BJ (cell line): ENCODE measurements around the gene PDGFD. TPM values are rescaled to one million over a fixed set of nuclear protein-coding genes. Genes with fewer than 3 reads are reported as not detected.
A peak's percentile ranks its signal among the peaks of the same experiment; 100 is the strongest.

Source experiments
- CTCF ChIA-PET: fragments of 350-600 bp; formaldehyde crosslinking; extraction: SDS; loops from one replicate; lab custom pipeline; 2021; ENCODE audit warnings: antibody characterized with exemption, inconsistent platforms; lab: Yijun Ruan, JAX
- POLR2A ChIA-PET: fragments of 300-600 bp; sonication (Branson Sonifier 250); formaldehyde crosslinking; extraction: SDS; loops from one replicate; lab custom pipeline; 2021; ENCODE audit warnings: antibody characterized with exemption; lab: Charles Lee
- DNase-seq: peaks from one replicate; pipeline ENCODE4 v3.0.0-alpha.2; 2011; ENCODE audit warnings: low read depth
- H3K27me3 ChIP-seq: 2 replicates; pipeline ENCODE4 v1.6.0; 2011; ENCODE audit warnings: low read length; ENCODE audit not compliant: control insufficient read depth, insufficient read depth
- H3K36me3 ChIP-seq: 2 replicates; pipeline ENCODE4 v1.5.1; 2011; ENCODE audit warnings: low read length; ENCODE audit not compliant: control insufficient read depth, insufficient read depth
- H3K4me3 ChIP-seq: 2 replicates; pipeline ENCODE4 v1.5.1; 2011; ENCODE audit warnings: low read depth, mild to moderate bottlenecking, control low read depth, low read length
- CTCF ChIP-seq: IDR thresholded peaks from 2 replicates; pipeline ENCODE4 v1.5.1; 2011; ENCODE audit warnings: low read depth, mild to moderate bottlenecking, control low read depth, inconsistent platforms, low read length, moderate library complexity; ENCODE audit not compliant: insufficient read depth
- polyA plus RNA-seq: library from polyadenylated mRNA; depleted of rRNA; stranded (reverse); fragments of >200 nt; gene quantifications from 2 replicates; pipeline ENCODE4 v1.2.3, GENCODE V29; 2011

The PDGFD gene
- polyA plus RNA-seq, 1 experiment, result 0.72 TPM

- TF ChIP-seq CTCF, result no peak
- H3K4me3 ChIP-seq, result no peak overlapping the region
- ChIA-PET CTCF (no interaction called here), POLR2A (interaction anchor here (0.6 kb wide), 1 partner anchor 30 kb away, joined by 10 read pairs; no protein-coding TSS in a partner anchor)
- no peaks in the 10 kb centered on the region for H3K27me3 ChIP-seq
- H3K36me3 ChIP-seq, result no peaks in the 10 kb centered on the region
- no peak for DNase-seq
Observed at GRCh38 chr11:103881584-103881983, 282.4 kb downstream of the PDGFD start.

- Histone ChIP-seq H3K27me3 (no peaks in the 10 kb centered on the region), H3K4me3 (no peak overlapping the region), H3K36me3 (no peaks in the 10 kb centered on the region)
- POLR2A ChIA-PET, result no interaction called here
- CTCF ChIA-PET, result no interaction called here
- DNase-seq, result no peak
- no peak for TF ChIP-seq CTCF
Observed at GRCh38 chr11:103880968-103881367, 283.0 kb downstream of the PDGFD start.

GRCh38 chr11:103878646-103879045, 285.3 kb downstream of the PDGFD start:
- TF ChIP-seq CTCF, result no peak
- Histone ChIP-seq H3K36me3 (no peaks in the 10 kb centered on the region), H3K4me3 (no peak overlapping the region), H3K27me3 (no peaks in the 10 kb centered on the region)
- CTCF ChIA-PET, result no interaction called here
- POLR2A ChIA-PET, result no interaction called here
- DNase-seq, result no peak

- H3K4me3 ChIP-seq, result no peak overlapping the region
- TF ChIP-seq CTCF, result peak; percentile 21
- CTCF ChIA-PET, result interaction anchor here (0.5 to 1.1 kb wide), 3 partner anchors 9 to 218 kb away, joined by 3 to 4 read pairs (median 3); no protein-coding TSS in a partner anchor
- DNase-seq, result no peak
- H3K36me3 ChIP-seq, result no peaks in the 10 kb centered on the region
- H3K27me3 ChIP-seq, result no peaks in the 10 kb centered on the region
- POLR2A ChIA-PET, result no interaction called here
Observed at GRCh38 chr11:103877221-103877620, 286.7 kb downstream of the PDGFD start.

- TF ChIP-seq CTCF, result no peak
- H3K36me3 ChIP-seq, result no peaks in the 10 kb centered on the region
- no peaks in the 10 kb centered on the region for H3K27me3 ChIP-seq
- CTCF ChIA-PET, result no interaction called here
- H3K4me3 ChIP-seq, result no peak overlapping the region
- DNase-seq, result no peak
- POLR2A ChIA-PET, result no interaction called here
Observed at GRCh38 chr11:103875855-103876510, 288.0 kb downstream of the PDGFD start.
